ENCODE measurements around the gene BMPR1A. TPM values are rescaled to one million over a fixed set of nuclear protein-coding genes. Genes with fewer than 3 reads are reported as not detected.
A peak's percentile ranks its signal among the peaks of the same experiment; 100 is the strongest.

BMPR1A gene
- total RNA-seq, 1 donor from 2014 or later = 20.8 TPM

- peaks cover 14% of the 10 kb centered on the region for H3K4me1 Mint-ChIP-seq (ENCODE audit: unreplicated experiment)
- no peak for TF ChIP-seq CTCF (IDR thresholded peaks at IDR 0.05; ENCODE audit: unreplicated experiment)
- peak overlapping the region; percentile 62 for H3K27ac Mint-ChIP-seq (ENCODE audit: unreplicated experiment)
- H3K9me3 Mint-ChIP-seq (ENCODE audit: unreplicated experiment) = no peaks in the 10 kb centered on the region
- peaks cover 3% of the 10 kb centered on the region for H3K27me3 Mint-ChIP-seq (ENCODE audit: unreplicated experiment)
- no peak overlapping the region for H3K4me3 Mint-ChIP-seq (ENCODE audit: unreplicated experiment)
- no peak for DNase-seq (ENCODE audit: low spot score)
- no peaks in the 10 kb centered on the region for H3K36me3 Mint-ChIP-seq (ENCODE audit: low read depth, unreplicated experiment)
These were observed 18.8 kb downstream of the BMPR1A start for GRCh38 chr10:86775056-86775869.

DNA sequence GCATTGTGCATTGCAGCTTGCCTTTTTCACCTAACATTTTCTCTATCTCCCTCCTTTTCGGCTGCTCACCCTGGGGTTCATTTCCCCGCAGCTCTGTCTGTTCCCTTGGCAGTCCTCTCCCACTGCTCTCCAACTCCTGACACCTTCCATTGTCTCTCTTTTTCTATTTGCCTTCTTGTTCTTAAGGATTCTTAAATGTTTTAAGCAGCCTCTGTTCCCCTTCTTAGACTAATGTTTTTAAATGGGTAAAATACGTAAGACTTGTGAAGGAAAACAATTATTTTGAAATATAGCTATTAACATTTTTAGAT lies 19.4 kb downstream of the BMPR1A start:
- Mint-ChIP-seq H3K27ac (ENCODE audit: unreplicated experiment) (peak overlapping the region; percentile 62), H3K4me1 (ENCODE audit: unreplicated experiment) (peaks cover 14% of the 10 kb centered on the region), H3K9me3 (ENCODE audit: unreplicated experiment) (no peaks in the 10 kb centered on the region), H3K27me3 (ENCODE audit: unreplicated experiment) (peaks cover 2% of the 10 kb centered on the region), H3K4me3 (ENCODE audit: unreplicated experiment) (no peak overlapping the region), H3K36me3 (ENCODE audit: low read depth, unreplicated experiment) (no peaks in the 10 kb centered on the region)
- no peak for TF ChIP-seq CTCF (IDR thresholded peaks at IDR 0.05; ENCODE audit: unreplicated experiment)
- DNase-seq (ENCODE audit: low spot score) = no peak

- H3K27ac Mint-ChIP-seq (ENCODE audit: unreplicated experiment) = no peak overlapping the region
- no peak overlapping the region for H3K4me3 Mint-ChIP-seq (ENCODE audit: unreplicated experiment)
- no peaks in the 10 kb centered on the region for H3K9me3 Mint-ChIP-seq (ENCODE audit: unreplicated experiment)
- DNase-seq (ENCODE audit: low spot score) = no peak
- no peak for TF ChIP-seq CTCF (IDR thresholded peaks at IDR 0.05; ENCODE audit: unreplicated experiment)
- peaks cover 4% of the 10 kb centered on the region for H3K36me3 Mint-ChIP-seq (ENCODE audit: low read depth, unreplicated experiment)
- peaks cover 18% of the 10 kb centered on the region for H3K4me1 Mint-ChIP-seq (ENCODE audit: unreplicated experiment)
- H3K27me3 Mint-ChIP-seq (ENCODE audit: unreplicated experiment) = peaks cover 2% of the 10 kb centered on the region
These were observed 23.0 kb downstream of the BMPR1A start for GRCh38 chr10:86779220-86780017.

DNA sequence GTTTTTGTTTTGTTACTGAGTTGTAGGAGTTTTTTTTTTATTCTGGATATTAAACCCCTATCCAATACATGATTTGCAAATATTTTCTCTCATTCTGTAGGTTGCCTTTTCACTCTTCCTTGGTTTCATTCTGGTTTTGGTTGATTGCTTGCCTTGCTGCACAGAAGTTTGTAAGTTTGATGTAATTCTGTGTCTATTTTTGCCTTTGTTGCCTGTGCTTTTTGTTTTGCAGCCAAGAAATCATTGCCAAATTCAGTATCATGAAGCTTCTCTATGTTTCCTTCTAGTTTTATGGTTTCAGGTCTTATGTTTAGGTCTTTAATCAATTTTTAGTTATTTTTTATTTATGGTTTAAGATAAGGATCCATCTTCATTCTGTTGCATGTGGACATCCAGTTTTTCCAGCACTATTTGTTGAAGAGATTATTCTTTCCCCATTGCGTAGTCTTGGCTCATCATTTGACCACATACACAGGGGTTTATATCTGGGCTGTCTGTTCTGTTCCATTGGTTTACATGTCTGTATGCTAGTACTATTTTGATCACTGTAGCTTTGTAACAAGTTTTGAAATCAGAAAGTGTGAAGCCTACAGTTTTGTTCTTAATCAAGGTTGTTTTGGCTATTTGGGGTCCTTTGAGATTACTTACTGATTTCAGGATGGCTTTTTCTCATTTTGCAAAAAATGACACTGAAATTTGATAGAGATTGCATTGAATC lies 26.4 kb downstream of the BMPR1A start:
- H3K4me1 Mint-ChIP-seq (ENCODE audit: unreplicated experiment) = peaks cover 6% of the 10 kb centered on the region
- H3K27ac Mint-ChIP-seq (ENCODE audit: unreplicated experiment) = no peak overlapping the region
- H3K9me3 Mint-ChIP-seq (ENCODE audit: unreplicated experiment) = no peaks in the 10 kb centered on the region
- H3K4me3 Mint-ChIP-seq (ENCODE audit: unreplicated experiment) = no peak overlapping the region
- no peak for DNase-seq (ENCODE audit: low spot score)
- H3K27me3 Mint-ChIP-seq (ENCODE audit: unreplicated experiment) = no peaks in the 10 kb centered on the region
- no peak for TF ChIP-seq CTCF (IDR thresholded peaks at IDR 0.05; ENCODE audit: unreplicated experiment)
- peaks cover 4% of the 10 kb centered on the region for H3K36me3 Mint-ChIP-seq (ENCODE audit: low read depth, unreplicated experiment)

Measured in endothelial cell (in vitro differentiated cells).